Panc1 (cell line): ENCODE results near the gene PSMB4.
"Not testable (repeated sequence)": the region's sequence is repeated elsewhere in the genome, so short reads cannot be mapped to it uniquely, and the experiment has no call there.

Experiments used
- POLR2AphosphoS5 ChIP-seq: IDR thresholded peaks from 2 replicates; pipeline ENCODE4 v1.6.1; 2012; ENCODE audit warnings: mild to moderate bottlenecking, low read depth, low read length, moderate library complexity
- TF ChIP-seq, protein P1 (sequence below): fragments of 450-650 bp; IDR thresholded peaks from 2 replicates; pipeline ENCODE4 v1.5.1; 2017; ENCODE audit warnings: mild to moderate bottlenecking

DNA sequence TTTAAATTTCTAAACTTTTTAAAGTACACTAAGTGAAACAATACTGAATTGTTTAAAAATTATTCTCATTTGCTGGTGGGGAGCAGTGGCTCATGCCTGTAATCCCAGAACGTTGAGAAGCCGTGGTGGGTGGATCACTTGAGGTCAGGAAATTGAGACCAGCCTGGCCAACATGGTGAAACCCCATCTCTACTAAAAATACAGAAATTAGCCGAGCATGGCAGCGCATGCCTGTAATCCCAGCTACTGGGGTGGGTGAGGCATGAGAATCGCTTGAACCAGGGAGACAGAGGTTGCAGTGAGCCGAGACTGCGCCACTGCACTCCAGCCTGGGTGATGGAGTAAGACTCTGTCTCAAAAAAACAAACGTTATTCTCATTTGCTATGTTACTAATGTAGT is 38.0 kb downstream of the PSMB4 start:
- TF ChIP-seq, protein P1, sequence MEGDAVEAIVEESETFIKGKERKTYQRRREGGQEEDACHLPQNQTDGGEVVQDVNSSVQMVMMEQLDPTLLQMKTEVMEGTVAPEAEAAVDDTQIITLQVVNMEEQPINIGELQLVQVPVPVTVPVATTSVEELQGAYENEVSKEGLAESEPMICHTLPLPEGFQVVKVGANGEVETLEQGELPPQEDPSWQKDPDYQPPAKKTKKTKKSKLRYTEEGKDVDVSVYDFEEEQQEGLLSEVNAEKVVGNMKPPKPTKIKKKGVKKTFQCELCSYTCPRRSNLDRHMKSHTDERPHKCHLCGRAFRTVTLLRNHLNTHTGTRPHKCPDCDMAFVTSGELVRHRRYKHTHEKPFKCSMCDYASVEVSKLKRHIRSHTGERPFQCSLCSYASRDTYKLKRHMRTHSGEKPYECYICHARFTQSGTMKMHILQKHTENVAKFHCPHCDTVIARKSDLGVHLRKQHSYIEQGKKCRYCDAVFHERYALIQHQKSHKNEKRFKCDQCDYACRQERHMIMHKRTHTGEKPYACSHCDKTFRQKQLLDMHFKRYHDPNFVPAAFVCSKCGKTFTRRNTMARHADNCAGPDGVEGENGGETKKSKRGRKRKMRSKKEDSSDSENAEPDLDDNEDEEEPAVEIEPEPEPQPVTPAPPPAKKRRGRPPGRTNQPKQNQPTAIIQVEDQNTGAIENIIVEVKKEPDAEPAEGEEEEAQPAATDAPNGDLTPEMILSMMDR = not testable (repeated sequence)
- not testable (repeated sequence) for TF ChIP-seq POLR2AphosphoS5
